GM23338 (cell line): ENCODE results near the gene TST. TPM values are rescaled to one million over a fixed set of nuclear protein-coding genes. Genes with fewer than 3 reads are reported as not detected.

ENCODE experiments used
- ATAC-seq: fragments of 200-7000 bp; cut with Tn5 transposase; 3 replicates; pipeline ENCODE4 v1.9.1; 2020
- DNase-seq: peaks from one replicate; pipeline ENCODE4 v3.0.0-alpha.2; 2015; ENCODE audit warnings: low spot score
- H2AFZ ChIP-seq: fragments of 200-600 bp; sonication (generic); 2 replicates; pipeline ENCODE4 v1.8.0; 2016; ENCODE audit warnings: antibody characterized with exemption, mild to moderate bottlenecking, moderate library complexity
- H3F3A ChIP-seq: fragments of 200-600 bp; sonication (generic); replicated peaks from 2 replicates; pipeline ENCODE4 v1.8.0; 2017; ENCODE audit warnings: antibody characterized with exemption, mixed run types, low read depth
- H3K27ac ChIP-seq: fragments of 200-600 bp; sonication (generic); 2 replicates; pipeline ENCODE4 v1.6.1; 2016; ENCODE audit warnings: low read depth
- H3K27me3 ChIP-seq: fragments of 200-600 bp; sonication (generic); 2 replicates; pipeline ENCODE4 v1.8.0; 2016; ENCODE audit warnings: mild to moderate bottlenecking, mixed run types, moderate library complexity; ENCODE audit not compliant: insufficient read depth
- H3K36me3 ChIP-seq: fragments of 200-600 bp; sonication (generic); 2 replicates; pipeline ENCODE4 v1.8.0; 2016; ENCODE audit warnings: mild to moderate bottlenecking; ENCODE audit not compliant: insufficient read depth
- H3K4me1 ChIP-seq: fragments of 200-600 bp; sonication (generic); 2 replicates; pipeline ENCODE4 v1.8.0; 2016; ENCODE audit warnings: mild to moderate bottlenecking, moderate library complexity; ENCODE audit not compliant: insufficient read depth
- H3K4me2 ChIP-seq: fragments of 200-600 bp; sonication (generic); 2 replicates; pipeline ENCODE4 v1.7.1; 2017; ENCODE audit warnings: mixed run types
- H3K4me3 ChIP-seq: fragments of 200-600 bp; sonication (generic); 2 replicates; pipeline ENCODE4 v1.6.1; 2016; ENCODE audit warnings: mixed run types
- H3K79me2 ChIP-seq: fragments of 200-600 bp; sonication (generic); replicated peaks from 2 replicates; pipeline ENCODE4 v1.8.0; 2017; ENCODE audit warnings: mild to moderate bottlenecking; ENCODE audit not compliant: insufficient read depth
- H3K9me2 ChIP-seq: fragments of 200-600 bp; sonication (generic); 2 replicates; pipeline ENCODE4 v1.8.0; 2017; ENCODE audit not compliant: insufficient read depth
- H4K20me1 ChIP-seq: fragments of 200-600 bp; sonication (generic); replicated peaks from 2 replicates; pipeline ENCODE4 v1.8.0; 2017; ENCODE audit warnings: mild to moderate bottlenecking; ENCODE audit not compliant: insufficient read depth
- H3K27ac Mint-ChIP-seq: 2 replicates; pipeline ENCODE4 v1.8.0; 2020; ENCODE audit warnings: inconsistent platforms, mild to moderate bottlenecking, moderate library complexity, mixed read lengths
- H3K27me3 Mint-ChIP-seq: 3 replicates; pipeline ENCODE4 v1.8.0; 2022; ENCODE audit warnings: low read depth, mild to moderate bottlenecking, moderate library complexity, mixed read lengths, inconsistent platforms; ENCODE audit not compliant: insufficient read depth, poor library complexity
- H3K36me3 Mint-ChIP-seq: 3 replicates; pipeline ENCODE4 v1.8.0; 2021; ENCODE audit warnings: low read depth, mild to moderate bottlenecking, inconsistent platforms, moderate library complexity, mixed read lengths
- H3K4me1 Mint-ChIP-seq: 3 replicates; pipeline ENCODE4 v1.8.0; 2020; ENCODE audit warnings: mild to moderate bottlenecking, inconsistent platforms, mixed read lengths
- H3K4me3 Mint-ChIP-seq: 3 replicates; pipeline ENCODE4 v1.8.0; 2021; ENCODE audit warnings: moderate library complexity, mild to moderate bottlenecking, inconsistent platforms, mixed read lengths
- H3K9me3 Mint-ChIP-seq: 3 replicates; pipeline ENCODE4 v1.8.0; 2020; ENCODE audit warnings: moderate library complexity, mild to moderate bottlenecking, inconsistent platforms, mixed read lengths
- CREB1 ChIP-seq: fragments of 250-450 bp; sonication (Bioruptor Pico); IDR thresholded peaks from 2 replicates; pipeline ENCODE4 v1.5.0; 2020; ENCODE audit warnings: low read depth, mild to moderate bottlenecking, moderate library complexity
- EZH2 ChIP-seq: fragments of 200-600 bp; sonication (generic); IDR thresholded peaks from one replicate; pipeline ENCODE4 v1.8.0; 2017; ENCODE audit warnings: antibody characterized with exemption, mild to moderate bottlenecking, low read depth; ENCODE audit not compliant: unreplicated experiment
- EZH2phosphoT487 ChIP-seq: fragments of 200-600 bp; sonication (generic); IDR thresholded peaks from one replicate; pipeline ENCODE4 v1.8.1; 2018; ENCODE audit warnings: antibody characterized with exemption; ENCODE audit not compliant: unreplicated experiment
- JUNB ChIP-seq: IDR thresholded peaks from one replicate; pipeline ENCODE4 v1.6.1; 2016; ENCODE audit warnings: antibody characterized with exemption; ENCODE audit not compliant: unreplicated experiment
- NANOG ChIP-seq: IDR thresholded peaks from 2 replicates; pipeline ENCODE4 v1.6.1; 2016; ENCODE audit warnings: antibody characterized with exemption, borderline replicate concordance
- POLR2AphosphoS5 ChIP-seq: IDR thresholded peaks from 2 replicates; pipeline ENCODE4 v1.6.1; 2016; ENCODE audit warnings: antibody characterized with exemption, low read depth
- STAT1 ChIP-seq: IDR thresholded peaks from one replicate; pipeline ENCODE4 v1.6.1; 2016; ENCODE audit warnings: antibody characterized with exemption; ENCODE audit not compliant: unreplicated experiment
- ZNF114 ChIP-seq: fragments of 250-450 bp; sonication (Bioruptor Pico); IDR thresholded peaks from 2 replicates; pipeline ENCODE4 v1.5.0; 2020; ENCODE audit warnings: mild to moderate bottlenecking, moderate library complexity
- polyA plus RNA-seq: library from polyadenylated mRNA; unstranded; fragments of >200 nt; fragmentation: Nextera tagmentation; extraction: Ambion mirVana; gene quantifications from 2 replicates; pipeline ENCODE4 v1.2.1, GENCODE V29; 2016
- total RNA-seq: library from RNA; depleted of rRNA; stranded (reverse); fragments of >200 nt; shearing (Covaris generic); gene quantifications from 2 replicates; pipeline ENCODE4 v1.2.3, GENCODE V29; 2014
- TF ChIP-seq, protein P1 (sequence below): IDR thresholded peaks from one replicate; pipeline ENCODE4 v1.6.1; 2018; ENCODE audit warnings: antibody characterized with exemption; ENCODE audit not compliant: unreplicated experiment
- TF ChIP-seq, protein P2 (sequence below): fragments of 250-450 bp; sonication (Bioruptor Pico); IDR thresholded peaks from 2 replicates; pipeline ENCODE4 v1.5.0; 2020; ENCODE audit warnings: mild to moderate bottlenecking, moderate library complexity
- TF ChIP-seq, protein P3 (sequence below), 2 experiments: fragments of 200-600 bp in 1 of 2; sonication (generic) in 1 of 2; conservative IDR thresholded peaks; 2 replicates each; pipeline versions ENCODE4 v1.5.1 to v1.6.1; 2016 to 2017; ENCODE audit warnings: antibody characterized with exemption in 2 of 2, low read depth in 2 of 2, mild to moderate bottlenecking in 2 of 2, moderate library complexity in 1 of 2
- TF ChIP-seq, protein P4 (sequence below): IDR thresholded peaks from 2 replicates; pipeline ENCODE4 v1.6.1; 2016; ENCODE audit warnings: antibody characterized with exemption

The TST gene
- total and polyA plus RNA-seq, 2 experiments from 2014 or later, result 14.6 to 32.7 TPM

DNA sequence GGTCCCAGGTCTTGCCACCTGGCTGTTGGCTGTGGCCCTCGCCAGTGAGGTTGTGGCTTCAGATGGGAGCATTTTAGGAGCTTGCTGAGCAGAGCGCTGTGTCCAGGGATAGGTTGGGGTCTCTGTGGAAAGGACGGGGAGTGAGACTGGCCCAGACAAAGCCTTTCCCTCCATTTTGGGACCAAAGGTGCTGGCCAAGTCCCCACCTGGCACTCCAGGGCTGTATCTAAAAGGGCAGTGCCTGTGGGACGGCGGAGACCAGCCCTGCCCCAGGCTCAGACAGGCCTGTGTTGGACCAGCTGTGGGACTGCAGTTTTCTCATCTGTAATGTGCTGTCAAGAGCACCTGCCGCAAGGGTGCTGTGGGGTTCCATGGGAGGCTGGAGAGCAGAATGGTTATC, 27.3 kb upstream of the TST start:
- Histone ChIP-seq H2AFZ (no peak overlapping the region), H4K20me1 (no peaks in the 10 kb centered on the region), H3K27ac (no peak overlapping the region), H3K79me2 (no peaks in the 10 kb centered on the region), H3K4me2 (no peak overlapping the region), H3K36me3 (no peaks in the 10 kb centered on the region), H3F3A (no peaks in the 10 kb centered on the region), H3K9me2 (no peaks in the 10 kb centered on the region), H3K27me3 (peaks cover 4% of the 10 kb centered on the region; the same call in 1 of the 2 replicates), H3K4me1 (no peaks in the 10 kb centered on the region; the same call in 1 of the 2 replicates), H3K4me3 (no peak overlapping the region)
- H3K9me3 Mint-ChIP-seq, result no peaks in the 10 kb centered on the region; the same call in 2 of the 3 replicates
- H3K36me3 Mint-ChIP-seq, result no peaks in the 10 kb centered on the region
- H3K4me3 Mint-ChIP-seq, result no peak overlapping the region
- TF ChIP-seq EZH2 (no peak), ZNF114 (CRISPR knock-in tag) (no peak), POLR2AphosphoS5 (no peak), CREB1 (no peak), NANOG (no peak), EZH2phosphoT487 (no peak), JUNB (no peak), STAT1 (no peak)
- TF ChIP-seq, protein P1, sequence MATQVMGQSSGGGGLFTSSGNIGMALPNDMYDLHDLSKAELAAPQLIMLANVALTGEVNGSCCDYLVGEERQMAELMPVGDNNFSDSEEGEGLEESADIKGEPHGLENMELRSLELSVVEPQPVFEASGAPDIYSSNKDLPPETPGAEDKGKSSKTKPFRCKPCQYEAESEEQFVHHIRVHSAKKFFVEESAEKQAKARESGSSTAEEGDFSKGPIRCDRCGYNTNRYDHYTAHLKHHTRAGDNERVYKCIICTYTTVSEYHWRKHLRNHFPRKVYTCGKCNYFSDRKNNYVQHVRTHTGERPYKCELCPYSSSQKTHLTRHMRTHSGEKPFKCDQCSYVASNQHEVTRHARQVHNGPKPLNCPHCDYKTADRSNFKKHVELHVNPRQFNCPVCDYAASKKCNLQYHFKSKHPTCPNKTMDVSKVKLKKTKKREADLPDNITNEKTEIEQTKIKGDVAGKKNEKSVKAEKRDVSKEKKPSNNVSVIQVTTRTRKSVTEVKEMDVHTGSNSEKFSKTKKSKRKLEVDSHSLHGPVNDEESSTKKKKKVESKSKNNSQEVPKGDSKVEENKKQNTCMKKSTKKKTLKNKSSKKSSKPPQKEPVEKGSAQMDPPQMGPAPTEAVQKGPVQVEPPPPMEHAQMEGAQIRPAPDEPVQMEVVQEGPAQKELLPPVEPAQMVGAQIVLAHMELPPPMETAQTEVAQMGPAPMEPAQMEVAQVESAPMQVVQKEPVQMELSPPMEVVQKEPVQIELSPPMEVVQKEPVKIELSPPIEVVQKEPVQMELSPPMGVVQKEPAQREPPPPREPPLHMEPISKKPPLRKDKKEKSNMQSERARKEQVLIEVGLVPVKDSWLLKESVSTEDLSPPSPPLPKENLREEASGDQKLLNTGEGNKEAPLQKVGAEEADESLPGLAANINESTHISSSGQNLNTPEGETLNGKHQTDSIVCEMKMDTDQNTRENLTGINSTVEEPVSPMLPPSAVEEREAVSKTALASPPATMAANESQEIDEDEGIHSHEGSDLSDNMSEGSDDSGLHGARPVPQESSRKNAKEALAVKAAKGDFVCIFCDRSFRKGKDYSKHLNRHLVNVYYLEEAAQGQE, result no peak
- TF ChIP-seq, protein P2, sequence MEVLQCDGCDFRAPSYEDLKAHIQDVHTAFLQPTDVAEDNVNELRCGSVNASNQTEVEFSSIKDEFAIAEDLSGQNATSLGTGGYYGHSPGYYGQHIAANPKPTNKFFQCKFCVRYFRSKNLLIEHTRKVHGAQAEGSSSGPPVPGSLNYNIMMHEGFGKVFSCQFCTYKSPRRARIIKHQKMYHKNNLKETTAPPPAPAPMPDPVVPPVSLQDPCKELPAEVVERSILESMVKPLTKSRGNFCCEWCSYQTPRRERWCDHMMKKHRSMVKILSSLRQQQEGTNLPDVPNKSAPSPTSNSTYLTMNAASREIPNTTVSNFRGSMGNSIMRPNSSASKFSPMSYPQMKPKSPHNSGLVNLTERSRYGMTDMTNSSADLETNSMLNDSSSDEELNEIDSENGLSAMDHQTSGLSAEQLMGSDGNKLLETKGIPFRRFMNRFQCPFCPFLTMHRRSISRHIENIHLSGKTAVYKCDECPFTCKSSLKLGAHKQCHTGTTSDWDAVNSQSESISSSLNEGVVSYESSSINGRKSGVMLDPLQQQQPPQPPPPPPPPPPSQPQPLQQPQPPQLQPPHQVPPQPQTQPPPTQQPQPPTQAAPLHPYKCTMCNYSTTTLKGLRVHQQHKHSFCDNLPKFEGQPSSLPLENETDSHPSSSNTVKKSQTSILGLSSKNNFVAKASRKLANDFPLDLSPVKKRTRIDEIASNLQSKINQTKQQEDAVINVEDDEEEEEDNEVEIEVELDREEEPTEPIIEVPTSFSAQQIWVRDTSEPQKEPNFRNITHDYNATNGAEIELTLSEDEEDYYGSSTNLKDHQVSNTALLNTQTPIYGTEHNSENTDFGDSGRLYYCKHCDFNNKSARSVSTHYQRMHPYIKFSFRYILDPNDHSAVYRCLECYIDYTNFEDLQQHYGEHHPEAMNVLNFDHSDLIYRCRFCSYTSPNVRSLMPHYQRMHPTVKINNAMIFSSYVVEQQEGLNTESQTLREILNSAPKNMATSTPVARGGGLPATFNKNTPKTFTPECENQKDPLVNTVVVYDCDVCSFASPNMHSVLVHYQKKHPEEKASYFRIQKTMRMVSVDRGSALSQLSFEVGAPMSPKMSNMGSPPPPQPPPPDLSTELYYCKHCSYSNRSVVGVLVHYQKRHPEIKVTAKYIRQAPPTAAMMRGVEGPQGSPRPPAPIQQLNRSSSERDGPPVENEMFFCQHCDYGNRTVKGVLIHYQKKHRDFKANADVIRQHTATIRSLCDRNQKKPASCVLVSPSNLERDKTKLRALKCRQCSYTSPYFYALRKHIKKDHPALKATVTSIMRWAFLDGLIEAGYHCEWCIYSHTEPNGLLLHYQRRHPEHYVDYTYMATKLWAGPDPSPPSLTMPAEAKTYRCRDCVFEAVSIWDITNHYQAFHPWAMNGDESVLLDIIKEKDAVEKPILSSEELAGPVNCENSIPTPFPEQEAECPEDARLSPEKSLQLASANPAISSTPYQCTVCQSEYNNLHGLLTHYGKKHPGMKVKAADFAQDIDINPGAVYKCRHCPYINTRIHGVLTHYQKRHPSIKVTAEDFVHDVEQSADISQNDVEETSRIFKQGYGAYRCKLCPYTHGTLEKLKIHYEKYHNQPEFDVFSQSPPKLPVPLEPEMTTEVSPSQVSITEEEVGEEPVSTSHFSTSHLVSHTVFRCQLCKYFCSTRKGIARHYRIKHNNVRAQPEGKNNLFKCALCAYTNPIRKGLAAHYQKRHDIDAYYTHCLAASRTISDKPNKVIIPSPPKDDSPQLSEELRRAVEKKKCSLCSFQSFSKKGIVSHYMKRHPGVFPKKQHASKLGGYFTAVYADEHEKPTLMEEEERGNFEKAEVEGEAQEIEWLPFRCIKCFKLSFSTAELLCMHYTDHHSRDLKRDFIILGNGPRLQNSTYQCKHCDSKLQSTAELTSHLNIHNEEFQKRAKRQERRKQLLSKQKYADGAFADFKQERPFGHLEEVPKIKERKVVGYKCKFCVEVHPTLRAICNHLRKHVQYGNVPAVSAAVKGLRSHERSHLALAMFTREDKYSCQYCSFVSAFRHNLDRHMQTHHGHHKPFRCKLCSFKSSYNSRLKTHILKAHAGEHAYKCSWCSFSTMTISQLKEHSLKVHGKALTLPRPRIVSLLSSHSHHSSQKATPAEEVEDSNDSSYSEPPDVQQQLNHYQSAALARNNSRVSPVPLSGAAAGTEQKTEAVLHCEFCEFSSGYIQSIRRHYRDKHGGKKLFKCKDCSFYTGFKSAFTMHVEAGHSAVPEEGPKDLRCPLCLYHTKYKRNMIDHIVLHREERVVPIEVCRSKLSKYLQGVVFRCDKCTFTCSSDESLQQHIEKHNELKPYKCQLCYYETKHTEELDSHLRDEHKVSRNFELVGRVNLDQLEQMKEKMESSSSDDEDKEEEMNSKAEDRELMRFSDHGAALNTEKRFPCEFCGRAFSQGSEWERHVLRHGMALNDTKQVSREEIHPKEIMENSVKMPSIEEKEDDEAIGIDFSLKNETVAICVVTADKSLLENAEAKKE (CRISPR knock-in tag), result no peak
- TF ChIP-seq, protein P3, sequence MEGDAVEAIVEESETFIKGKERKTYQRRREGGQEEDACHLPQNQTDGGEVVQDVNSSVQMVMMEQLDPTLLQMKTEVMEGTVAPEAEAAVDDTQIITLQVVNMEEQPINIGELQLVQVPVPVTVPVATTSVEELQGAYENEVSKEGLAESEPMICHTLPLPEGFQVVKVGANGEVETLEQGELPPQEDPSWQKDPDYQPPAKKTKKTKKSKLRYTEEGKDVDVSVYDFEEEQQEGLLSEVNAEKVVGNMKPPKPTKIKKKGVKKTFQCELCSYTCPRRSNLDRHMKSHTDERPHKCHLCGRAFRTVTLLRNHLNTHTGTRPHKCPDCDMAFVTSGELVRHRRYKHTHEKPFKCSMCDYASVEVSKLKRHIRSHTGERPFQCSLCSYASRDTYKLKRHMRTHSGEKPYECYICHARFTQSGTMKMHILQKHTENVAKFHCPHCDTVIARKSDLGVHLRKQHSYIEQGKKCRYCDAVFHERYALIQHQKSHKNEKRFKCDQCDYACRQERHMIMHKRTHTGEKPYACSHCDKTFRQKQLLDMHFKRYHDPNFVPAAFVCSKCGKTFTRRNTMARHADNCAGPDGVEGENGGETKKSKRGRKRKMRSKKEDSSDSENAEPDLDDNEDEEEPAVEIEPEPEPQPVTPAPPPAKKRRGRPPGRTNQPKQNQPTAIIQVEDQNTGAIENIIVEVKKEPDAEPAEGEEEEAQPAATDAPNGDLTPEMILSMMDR (conservative IDR thresholded peaks at IDR 0.05; ENCODE audit: low read depth in 2 of 2), result no peak
- TF ChIP-seq, protein P4, sequence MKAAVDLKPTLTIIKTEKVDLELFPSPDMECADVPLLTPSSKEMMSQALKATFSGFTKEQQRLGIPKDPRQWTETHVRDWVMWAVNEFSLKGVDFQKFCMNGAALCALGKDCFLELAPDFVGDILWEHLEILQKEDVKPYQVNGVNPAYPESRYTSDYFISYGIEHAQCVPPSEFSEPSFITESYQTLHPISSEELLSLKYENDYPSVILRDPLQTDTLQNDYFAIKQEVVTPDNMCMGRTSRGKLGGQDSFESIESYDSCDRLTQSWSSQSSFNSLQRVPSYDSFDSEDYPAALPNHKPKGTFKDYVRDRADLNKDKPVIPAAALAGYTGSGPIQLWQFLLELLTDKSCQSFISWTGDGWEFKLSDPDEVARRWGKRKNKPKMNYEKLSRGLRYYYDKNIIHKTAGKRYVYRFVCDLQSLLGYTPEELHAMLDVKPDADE, result no peak
- DNase-seq (no peak), ATAC-seq (no peak)
- H3K4me1 Mint-ChIP-seq, result peaks cover 11% of the 10 kb centered on the region
- peaks cover 8% of the 10 kb centered on the region for H3K27me3 Mint-ChIP-seq
- H3K27ac Mint-ChIP-seq, result no peak overlapping the region
